Mammary epithelial cell (primary cell): ENCODE measurements around the gene EPB41L4A.
"Not testable (repeated sequence)": the region's sequence is repeated elsewhere in the genome, so short reads cannot be mapped to it uniquely, and the experiment has no call there.

Source experiments
- EZH2 ChIP-seq: IDR thresholded peaks from 2 replicates; pipeline ENCODE4 v1.6.1; 2012; ENCODE audit warnings: low read length, inconsistent platforms, borderline replicate concordance
- TF ChIP-seq, protein P1 (sequence below), 2 donors: IDR thresholded peaks in 1 of 2; conservative IDR thresholded peaks in 1 of 2; 2 replicates each; pipeline ENCODE4 v1.5.1; 2011 to 2012; ENCODE audit warnings: inconsistent platforms in 2 of 2, low read length in 2 of 2, mild to moderate bottlenecking in 2 of 2, control low read depth in 1 of 2, low read depth in 1 of 2; ENCODE audit not compliant: insufficient read depth in 1 of 2; ENCODE audit errors: extremely low read depth in 1 of 2

DNA sequence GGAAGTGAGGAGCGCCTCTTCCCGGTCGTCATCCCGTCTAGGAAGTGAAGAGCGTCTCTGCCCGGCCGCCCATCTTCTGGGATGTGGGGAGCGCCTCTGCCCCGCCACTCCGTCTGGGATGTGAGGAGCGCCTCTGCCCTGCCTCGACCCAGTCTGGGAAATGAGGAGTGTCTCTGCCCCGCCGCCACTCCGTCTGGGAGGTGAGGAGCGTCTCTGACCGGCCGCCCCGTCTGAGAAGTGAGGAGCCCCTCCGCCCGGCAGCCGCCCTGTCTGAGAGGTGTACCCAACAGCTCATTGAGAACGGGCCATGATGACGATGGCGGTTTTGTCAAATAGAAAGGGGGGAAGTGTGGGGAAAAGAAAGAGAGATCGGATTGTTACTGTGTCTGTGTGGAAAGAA, 58.3 kb downstream of the EPB41L4A start:
- TF ChIP-seq, protein P1, sequence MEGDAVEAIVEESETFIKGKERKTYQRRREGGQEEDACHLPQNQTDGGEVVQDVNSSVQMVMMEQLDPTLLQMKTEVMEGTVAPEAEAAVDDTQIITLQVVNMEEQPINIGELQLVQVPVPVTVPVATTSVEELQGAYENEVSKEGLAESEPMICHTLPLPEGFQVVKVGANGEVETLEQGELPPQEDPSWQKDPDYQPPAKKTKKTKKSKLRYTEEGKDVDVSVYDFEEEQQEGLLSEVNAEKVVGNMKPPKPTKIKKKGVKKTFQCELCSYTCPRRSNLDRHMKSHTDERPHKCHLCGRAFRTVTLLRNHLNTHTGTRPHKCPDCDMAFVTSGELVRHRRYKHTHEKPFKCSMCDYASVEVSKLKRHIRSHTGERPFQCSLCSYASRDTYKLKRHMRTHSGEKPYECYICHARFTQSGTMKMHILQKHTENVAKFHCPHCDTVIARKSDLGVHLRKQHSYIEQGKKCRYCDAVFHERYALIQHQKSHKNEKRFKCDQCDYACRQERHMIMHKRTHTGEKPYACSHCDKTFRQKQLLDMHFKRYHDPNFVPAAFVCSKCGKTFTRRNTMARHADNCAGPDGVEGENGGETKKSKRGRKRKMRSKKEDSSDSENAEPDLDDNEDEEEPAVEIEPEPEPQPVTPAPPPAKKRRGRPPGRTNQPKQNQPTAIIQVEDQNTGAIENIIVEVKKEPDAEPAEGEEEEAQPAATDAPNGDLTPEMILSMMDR (conservative IDR thresholded peaks at IDR 0.05 in 1 of 2, IDR thresholded peaks at IDR 0.05 in 1 of 2; ENCODE audit: extremely low read depth in 1 of 2, insufficient read depth in 1 of 2, low read depth in 1 of 2, low read length in 2 of 2), result not testable (repeated sequence)
- not testable (repeated sequence) for TF ChIP-seq EZH2
